Placental pericyte (primary cell): ENCODE data around the gene TVP23C. TPM values are rescaled to one million over a fixed set of nuclear protein-coding genes. Genes with fewer than 3 reads are reported as not detected.

Experiments used
- small RNA-seq: library from RNA; depleted of rRNA; stranded (forward); fragments of <200 nt; gene quantifications from one replicate; pipeline ENCODE3, GENCODE V24; 2012; ENCODE audit warnings: low replicate concordance
- total RNA-seq: library from RNA; depleted of rRNA; stranded (reverse); fragments of >200 nt; gene quantifications from 2 replicates; pipeline ENCODE4 v1.2.3, GENCODE V29; 2012

The TVP23C gene
- total RNA-seq, result 20.5 and 46.8 TPM in 2 replicates

DNA sequence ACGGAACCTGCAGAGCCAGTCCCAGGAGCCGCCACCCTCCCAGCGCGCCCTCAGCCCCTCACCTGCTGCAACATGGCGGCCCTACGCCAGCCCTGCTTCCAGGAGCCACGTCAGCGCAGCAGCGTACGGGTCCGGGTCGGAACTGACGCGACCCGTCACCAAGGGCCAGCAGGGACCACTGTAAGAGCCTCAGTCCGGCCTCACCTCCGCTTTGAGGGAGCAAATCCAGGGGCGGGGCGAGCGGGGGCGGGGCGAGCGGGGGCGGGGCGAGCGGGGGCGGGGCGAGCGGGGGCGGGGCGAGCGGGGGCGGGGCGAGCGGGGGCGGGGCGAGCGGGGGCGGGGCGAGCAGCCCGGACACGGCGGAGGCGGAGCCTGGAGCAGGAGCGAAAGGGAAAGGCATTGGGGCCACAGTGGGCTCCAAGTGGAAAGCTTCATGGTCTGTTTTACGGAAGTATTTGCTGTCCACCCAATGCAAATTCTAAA, at the start of gene TVP23C:
TVP23C (minus strand) TSS at position 109 of the 483 bp plus-strand sequence; CDS start at position 74, 35 bp downstream.

GRCh38 chr17:15467592-15467991, 95.7 kb downstream of the TVP23C start, which contains the start of gene CDRT4:
Gene CDRT4 (minus strand): TSS chr17:15467621. CDS start chr17:15440238, 27,383 bp downstream.

Small RNA genes within 50 kb of the gene (small RNA-seq; reads per million reads assigned to genes)
- gene AC005838.1 (not detected), gene RF00090 (not detected)

Other genes starting within 250 kb of the TVP23C start
- not detected in 2 replicates for gene TEKT3, start 221.9 kb downstream of the TVP23C start, total RNA-seq
- 1.7 and 4.8 TPM in 2 replicates for gene CDRT4, start 95.9 kb downstream of the TVP23C start, total RNA-seq
- 0.57 and 0.66 TPM in 2 replicates for gene FBXW10B, start 56.2 kb upstream of the TVP23C start, total RNA-seq
- gene TRIM16, start 120.8 kb upstream of the TVP23C start, total RNA-seq, result 53.4 and 62.4 TPM in 2 replicates
- 30.4 and 35.7 TPM in 2 replicates for gene ZNF286A, start 136.3 kb upstream of the TVP23C start, total RNA-seq
- not detected in 2 replicates for gene TBC1D26, start 168.8 kb upstream of the TVP23C start, total RNA-seq